ENCODE results near the gene SPTBN1. TPM values are rescaled to one million over a fixed set of nuclear protein-coding genes. Genes with fewer than 3 reads are reported as not detected.

SPTBN1 gene
- total and polyA plus RNA-seq, 5 donors: 141 to 348 (median 331) TPM

- peaks cover 23% of the 10 kb centered on the region for H3K4me1 ChIP-seq (ENCODE audit: control insufficient read depth, insufficient read depth, low read length)
- peak overlapping the region; percentile 47 for H3K4me3 ChIP-seq (ENCODE audit: low read length)
- no peaks in the 10 kb centered on the region for H3K27me3 ChIP-seq (ENCODE audit: control insufficient read depth, insufficient read depth)
- WGBS: 10% methylated on average over 1 of the region's 1 CpG
- DNase-seq (peak in 1 of 3 donors; percentile 46), ATAC-seq (peak; percentile 73 to 78)
- peak overlapping the region; percentile 80 for H3K27ac ChIP-seq (ENCODE audit: low read length)
- intact Hi-C loops (cut with DNase I): no loop called here
- H3K9me3 ChIP-seq (ENCODE audit: control insufficient read depth, low read length): no peaks in the 10 kb centered on the region
Observed at GRCh38 chr2:54471221-54471711, 15.1 kb downstream of the SPTBN1 start.

GRCh38 chr2:54473851-54474250 lies 17.7 kb downstream of the SPTBN1 start:
- no peak for DNase-seq
- Histone ChIP-seq H3K9me3 (ENCODE audit: control insufficient read depth, low read length) (no peaks in the 10 kb centered on the region), H3K27ac (ENCODE audit: low read length) (peak overlapping the region; percentile 42), H3K4me1 (ENCODE audit: control insufficient read depth, insufficient read depth, low read length) (peaks cover 25% of the 10 kb centered on the region), H3K4me3 (ENCODE audit: low read length) (no peak overlapping the region), H3K27me3 (ENCODE audit: control insufficient read depth, insufficient read depth) (no peaks in the 10 kb centered on the region)
- no peak for ATAC-seq
- WGBS: 76% methylated on average over 1 of the region's 1 CpG
- intact Hi-C loops (cut with DNase I): no loop called here

DNA sequence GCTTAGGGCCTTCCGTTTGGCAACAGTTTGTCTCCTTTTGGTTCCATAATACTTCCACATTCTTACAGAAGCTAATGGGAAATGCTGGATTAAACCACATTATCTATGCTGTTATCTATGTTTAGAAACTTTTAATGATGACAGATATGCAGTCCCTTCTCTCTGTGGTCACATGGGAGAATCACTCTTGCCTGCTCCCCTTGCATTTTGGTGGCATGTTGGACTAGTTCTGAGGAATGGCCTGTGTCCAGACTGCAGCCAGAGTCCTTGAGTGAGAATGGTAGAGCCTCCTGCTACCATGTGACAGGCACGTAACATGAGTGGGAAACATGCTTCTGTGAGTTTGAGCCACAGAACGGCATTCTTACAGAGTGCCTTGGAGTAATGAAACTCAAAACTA lies 19.2 kb downstream of the SPTBN1 start:
- 42% methylated on average over 3 of the region's 3 CpGs for WGBS
- H3K27ac ChIP-seq (ENCODE audit: low read length): peak overlapping the region; percentile 90
- DNase-seq: no peak
- peaks cover 22% of the 10 kb centered on the region for H3K4me1 ChIP-seq (ENCODE audit: control insufficient read depth, insufficient read depth, low read length)
- intact Hi-C loops (cut with DNase I): no loop called here
- ATAC-seq: no peak
- no peaks in the 10 kb centered on the region for H3K9me3 ChIP-seq (ENCODE audit: control insufficient read depth, low read length)
- H3K4me3 ChIP-seq (ENCODE audit: low read length): no peak overlapping the region
- H3K27me3 ChIP-seq (ENCODE audit: control insufficient read depth, insufficient read depth): no peaks in the 10 kb centered on the region

DNA sequence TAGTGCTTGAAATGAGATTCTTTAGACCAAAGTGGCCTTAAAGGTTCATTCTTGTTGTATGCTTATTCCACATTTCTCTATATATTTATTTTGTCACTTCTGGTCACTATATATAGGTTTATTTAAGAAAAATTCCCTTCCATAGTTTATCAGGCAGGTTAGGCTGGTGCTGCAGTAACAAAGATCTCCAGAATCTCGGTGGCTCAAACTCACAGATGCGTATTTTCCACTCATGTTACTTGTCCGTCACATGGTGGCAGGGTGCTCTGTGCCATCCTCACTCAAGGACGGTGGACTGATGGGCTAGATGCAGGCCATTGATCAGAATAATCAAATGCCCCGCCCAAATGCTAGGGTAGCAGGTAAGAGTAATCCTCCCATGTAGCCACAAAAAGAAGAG lies 19.8 kb downstream of the SPTBN1 start:
- no peak for ATAC-seq
- no peak for DNase-seq
- Histone ChIP-seq H3K9me3 (ENCODE audit: control insufficient read depth, low read length) (no peaks in the 10 kb centered on the region), H3K4me1 (ENCODE audit: control insufficient read depth, insufficient read depth, low read length) (peaks cover 20% of the 10 kb centered on the region), H3K27me3 (ENCODE audit: control insufficient read depth, insufficient read depth) (no peaks in the 10 kb centered on the region), H3K27ac (ENCODE audit: low read length) (no peak overlapping the region), H3K4me3 (ENCODE audit: low read length) (no peak overlapping the region)
- WGBS: 92% methylated on average over 5 of the region's 5 CpGs
- intact Hi-C loops (cut with DNase I): no loop called here

- no peaks in the 10 kb centered on the region for H3K27me3 ChIP-seq (ENCODE audit: control insufficient read depth, insufficient read depth)
- 28% methylated on average over 2 of the region's 2 CpGs for WGBS
- DNase-seq (no peak), ATAC-seq (no peak)
- peaks cover 14% of the 10 kb centered on the region for H3K4me1 ChIP-seq (ENCODE audit: control insufficient read depth, insufficient read depth, low read length)
- H3K9me3 ChIP-seq (ENCODE audit: control insufficient read depth, low read length): no peaks in the 10 kb centered on the region
- no peak overlapping the region for H3K27ac ChIP-seq (ENCODE audit: low read length)
- intact Hi-C loops (cut with DNase I): no loop called here
- H3K4me3 ChIP-seq (ENCODE audit: low read length): no peak overlapping the region
Observed at GRCh38 chr2:54476852-54477251, 20.7 kb downstream of the SPTBN1 start.

GRCh38 chr2:54477896-54478295 lies 21.8 kb downstream of the SPTBN1 start:
- H3K4me3 ChIP-seq (ENCODE audit: low read length): no peak overlapping the region
- 73% methylated on average over 4 of the region's 4 CpGs for WGBS
- H3K9me3 ChIP-seq (ENCODE audit: control insufficient read depth, low read length): no peaks in the 10 kb centered on the region
- peaks cover 21% of the 10 kb centered on the region for H3K4me1 ChIP-seq (ENCODE audit: control insufficient read depth, insufficient read depth, low read length)
- peak overlapping the region; percentile 73 for H3K27ac ChIP-seq (ENCODE audit: low read length)
- DNase-seq (no peak), ATAC-seq (no peak)
- no peaks in the 10 kb centered on the region for H3K27me3 ChIP-seq (ENCODE audit: control insufficient read depth, insufficient read depth)
- intact Hi-C loops (cut with DNase I): no loop called here

DNA sequence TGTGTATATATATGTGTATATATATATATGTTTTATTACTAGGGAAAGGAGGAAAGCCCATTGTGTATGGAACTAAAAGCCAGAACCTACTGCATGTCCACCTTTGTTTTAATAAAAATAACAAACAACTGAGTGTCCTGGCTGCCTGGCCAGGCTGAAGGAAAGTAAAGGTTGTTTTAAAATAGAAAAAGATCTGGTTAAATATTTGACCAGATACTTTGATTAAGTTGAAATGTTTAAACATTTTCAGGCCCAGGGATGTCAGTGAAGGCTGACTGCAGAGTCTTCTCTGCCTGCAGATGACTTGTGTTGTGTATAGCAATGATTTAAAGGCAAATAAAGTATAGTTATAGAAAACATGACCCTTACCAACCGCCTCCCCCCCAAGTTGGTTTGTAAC lies 22.8 kb downstream of the SPTBN1 start:
- Histone ChIP-seq H3K4me3 (ENCODE audit: low read length) (no peak overlapping the region), H3K27me3 (ENCODE audit: control insufficient read depth, insufficient read depth) (no peaks in the 10 kb centered on the region), H3K9me3 (ENCODE audit: control insufficient read depth, low read length) (no peaks in the 10 kb centered on the region), H3K27ac (ENCODE audit: low read length) (no peak overlapping the region), H3K4me1 (ENCODE audit: control insufficient read depth, insufficient read depth, low read length) (peaks cover 30% of the 10 kb centered on the region)
- ATAC-seq (no peak), DNase-seq (no peak)
- intact Hi-C loops (cut with DNase I): no loop called here
- WGBS: 92% methylated on average over 1 of the region's 1 CpG

- H3K27me3 ChIP-seq (ENCODE audit: control insufficient read depth, insufficient read depth): no peaks in the 10 kb centered on the region
- intact Hi-C loops (cut with DNase I): no loop called here
- 66% methylated on average over 2 of the region's 2 CpGs for WGBS
- peaks cover 31% of the 10 kb centered on the region for H3K4me1 ChIP-seq (ENCODE audit: control insufficient read depth, insufficient read depth, low read length)
- H3K4me3 ChIP-seq (ENCODE audit: low read length): no peak overlapping the region
- H3K27ac ChIP-seq (ENCODE audit: low read length): no peak overlapping the region
- DNase-seq: no peak
- no peaks in the 10 kb centered on the region for H3K9me3 ChIP-seq (ENCODE audit: control insufficient read depth, low read length)
- peak in 1 of 2 donors; percentile 71 for ATAC-seq
Observed at GRCh38 chr2:54479424-54479823, 23.3 kb downstream of the SPTBN1 start.

- H3K9me3 ChIP-seq (ENCODE audit: control insufficient read depth, low read length): no peaks in the 10 kb centered on the region
- intact Hi-C loops (cut with DNase I): no loop called here
- peak overlapping the region; percentile 36 for H3K27ac ChIP-seq (ENCODE audit: low read length)
- H3K27me3 ChIP-seq (ENCODE audit: control insufficient read depth, insufficient read depth): no peaks in the 10 kb centered on the region
- DNase-seq: no peak
- WGBS: 63% methylated on average over 2 of the region's 2 CpGs
- no peak for ATAC-seq
- no peak overlapping the region for H3K4me3 ChIP-seq (ENCODE audit: low read length)
- H3K4me1 ChIP-seq (ENCODE audit: control insufficient read depth, insufficient read depth, low read length): peaks cover 31% of the 10 kb centered on the region
Observed at GRCh38 chr2:54480025-54480424, 23.9 kb downstream of the SPTBN1 start.

DNA sequence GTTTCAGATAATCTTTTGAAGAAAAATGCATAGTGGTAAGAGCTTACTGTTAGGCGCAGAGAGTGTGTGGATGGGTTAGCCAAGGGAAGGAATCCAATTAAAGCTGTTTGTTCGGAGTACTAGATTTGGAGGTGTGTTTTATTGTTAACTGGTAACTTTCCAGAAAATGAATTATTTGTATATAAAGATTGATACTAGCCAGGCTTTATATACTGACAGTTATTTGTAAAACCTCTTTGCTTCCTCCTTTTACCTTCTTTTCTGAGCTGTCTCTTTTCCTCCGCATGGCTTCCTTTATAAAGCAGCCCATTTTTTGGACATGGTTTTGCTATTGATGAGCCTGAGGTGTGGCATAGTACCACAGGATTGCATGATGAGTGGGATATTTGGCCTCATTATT lies 25.6 kb downstream of the SPTBN1 start:
- no peak overlapping the region for H3K4me3 ChIP-seq (ENCODE audit: low read length)
- H3K27me3 ChIP-seq (ENCODE audit: control insufficient read depth, insufficient read depth): no peaks in the 10 kb centered on the region
- no peaks in the 10 kb centered on the region for H3K9me3 ChIP-seq (ENCODE audit: control insufficient read depth, low read length)
- DNase-seq (no peak), ATAC-seq (no peak)
- H3K4me1 ChIP-seq (ENCODE audit: control insufficient read depth, insufficient read depth, low read length): peaks cover 26% of the 10 kb centered on the region
- intact Hi-C loops (cut with DNase I): no loop called here
- H3K27ac ChIP-seq (ENCODE audit: low read length): no peak overlapping the region
- 69% methylated on average over 3 of the region's 3 CpGs for WGBS

DNA sequence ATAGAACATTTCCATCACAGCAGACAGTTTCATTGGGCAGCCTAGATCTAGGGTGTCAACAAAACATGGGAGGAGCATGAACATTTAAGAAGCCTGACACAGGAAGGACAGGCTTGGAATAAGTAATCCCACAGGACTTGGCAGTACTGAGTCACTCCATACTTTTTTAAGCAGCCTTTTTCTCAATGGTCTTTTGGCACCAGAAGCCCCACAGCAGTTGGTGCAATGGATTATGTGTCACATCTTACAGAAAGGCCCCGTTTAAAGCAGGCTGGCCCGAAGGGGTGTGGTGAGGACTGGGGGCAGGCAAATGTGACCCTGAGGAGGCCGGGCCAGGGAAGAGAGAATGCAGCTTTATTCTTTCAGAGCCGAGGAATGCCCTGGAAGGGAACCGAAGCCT lies 26.6 kb downstream of the SPTBN1 start:
- no peaks in the 10 kb centered on the region for H3K9me3 ChIP-seq (ENCODE audit: control insufficient read depth, low read length)
- H3K27ac ChIP-seq (ENCODE audit: low read length): peak overlapping the region; percentile 0
- 21% methylated on average over 5 of the region's 5 CpGs for WGBS
- no peak overlapping the region for H3K4me3 ChIP-seq (ENCODE audit: low read length)
- DNase-seq (peak; percentile 60 to 80 (median 73)), ATAC-seq (peak; percentile 78 to 85)
- no peaks in the 10 kb centered on the region for H3K27me3 ChIP-seq (ENCODE audit: control insufficient read depth, insufficient read depth)
- intact Hi-C loops (cut with DNase I): no loop called here
- peaks cover 26% of the 10 kb centered on the region for H3K4me1 ChIP-seq (ENCODE audit: control insufficient read depth, insufficient read depth, low read length)

GRCh38 chr2:54483426-54483825 lies 27.3 kb downstream of the SPTBN1 start:
- intact Hi-C loops (cut with DNase I): no loop called here
- Histone ChIP-seq H3K9me3 (ENCODE audit: control insufficient read depth, low read length) (no peaks in the 10 kb centered on the region), H3K4me1 (ENCODE audit: control insufficient read depth, insufficient read depth, low read length) (peaks cover 24% of the 10 kb centered on the region), H3K4me3 (ENCODE audit: low read length) (no peak overlapping the region), H3K27me3 (ENCODE audit: control insufficient read depth, insufficient read depth) (no peaks in the 10 kb centered on the region), H3K27ac (ENCODE audit: low read length) (peak overlapping the region; percentile 74)
- no peak for DNase-seq
- ATAC-seq: peak; percentile 12 to 32
- WGBS: 26% methylated on average over 5 of the region's 5 CpGs
